HCT116 (cell line): ENCODE results near the gene CYP27A1. TPM values are rescaled to one million over a fixed set of nuclear protein-coding genes. Genes with fewer than 3 reads are reported as not detected.

ENCODE experiments used
- ATAC-seq: fragments of 200-7000 bp; cut with Tn5 transposase; 2 replicates; pipeline ENCODE4 v1.9.1; 2020; ENCODE audit warnings: mild to moderate bottlenecking, moderate library complexity
- BruUV-seq: library from RNA; stranded (reverse); fragments of 400-500 nt; replicated peaks from 2 replicates; lab custom pipeline; 2021; lab: Mats Ljungman, UMichigan
- CTCF ChIA-PET: fragments of 300-600 bp; sonication (Branson Sonifier 250); formaldehyde crosslinking; loops from one replicate; lab custom pipeline; 2021; ENCODE audit warnings: antibody characterized with exemption; lab: Charles Lee
- POLR2A ChIA-PET: fragments of 300-600, 350-600 bp; sonication (Branson Sonifier 250); formaldehyde crosslinking; loops from one replicate; lab custom pipeline; 2021; ENCODE audit warnings: antibody characterized with exemption; lab: Charles Lee
- RAD21 ChIA-PET, 2 experiments: fragments of 300-600 bp; sonication (Branson Sonifier 250); formaldehyde crosslinking; loops; one replicate each; lab custom pipeline; 2023; ENCODE audit warnings: low total read pairs in 2 of 2; ENCODE audit not compliant: uncharacterized antibody in 2 of 2, unreplicated experiment in 2 of 2, low non-redundant PET in 1 of 2; lab: Charles Lee
- DNase-seq: peaks from one replicate; pipeline ENCODE4 v3.0.0-alpha.2; 2010; ENCODE audit warnings: low read depth, low spot score
- H2AFZ ChIP-seq: fragments of 200-600 bp; shearing (Covaris generic), sonication (generic); 2 replicates; pipeline ENCODE4 v1.6.1; 2017; ENCODE audit warnings: low read depth, mixed run types, mixed read lengths, antibody characterized with exemption, low read length; ENCODE audit not compliant: poor library complexity, severe bottlenecking
- H3K27ac ChIP-seq: 2 replicates; pipeline ENCODE4 v1.5.1; 2012; ENCODE audit warnings: low read depth, low read length
- H3K27me3 ChIP-seq: fragments of 200-600 bp; sonication (generic); 2 replicates; pipeline ENCODE4 v1.6.1; 2016; ENCODE audit warnings: mixed run types, low read length, mixed read lengths; ENCODE audit not compliant: insufficient read depth
- H3K36me3 ChIP-seq, 2 experiments: fragments of 200-500 bp in 1 of 2; fragments of 200-600 bp in 1 of 2; sonication (Bioruptor generic) in 1 of 2; sonication (generic) in 1 of 2; 2 replicates each; pipeline versions ENCODE4 v1.5.1 to v1.6.1; 2014 to 2016; ENCODE audit warnings: low read length in 2 of 2, inconsistent platforms in 1 of 2, mixed read lengths in 1 of 2, mixed run types in 1 of 2; ENCODE audit not compliant: insufficient read depth in 2 of 2, control insufficient read depth in 1 of 2
- H3K4me1 ChIP-seq, 2 experiments: fragments of 200-600 bp in 1 of 2; sonication (generic) in 1 of 2; 2 replicates each; pipeline versions ENCODE4 v1.5.1 to v1.6.1; 2012 to 2017; ENCODE audit warnings: low read length in 2 of 2, inconsistent platforms in 1 of 2, mild to moderate bottlenecking in 1 of 2, mixed read lengths in 1 of 2, mixed run types in 1 of 2, moderate library complexity in 1 of 2; ENCODE audit not compliant: insufficient read depth in 2 of 2, control insufficient read depth in 1 of 2
- H3K4me2 ChIP-seq: fragments of 200-600 bp; sonication (generic); 2 replicates; pipeline ENCODE4 v1.6.1; 2017; ENCODE audit warnings: mixed run types, low read length, mixed read lengths
- H3K4me3 ChIP-seq, 2 experiments: fragments of 200-600 bp in 1 of 2; sonication (generic) in 1 of 2; replicated peaks in 1 of 2; 2 replicates each; pipeline ENCODE4 v1.5.1; 2011 to 2016; ENCODE audit warnings: low read length in 2 of 2, control low read depth in 1 of 2, low read depth in 1 of 2, mild to moderate bottlenecking in 1 of 2, mixed read lengths in 1 of 2, mixed run types in 1 of 2
- H3K79me2 ChIP-seq: fragments of 200-600 bp; sonication (generic); 2 replicates; pipeline ENCODE4 v1.6.1; 2017; ENCODE audit warnings: mild to moderate bottlenecking, mixed run types, low read length, moderate library complexity, mixed read lengths; ENCODE audit not compliant: insufficient read depth
- H3K9ac ChIP-seq: fragments of 200-600 bp; sonication (generic); 2 replicates; pipeline ENCODE4 v1.6.1; 2016; ENCODE audit warnings: low read length, mixed read lengths
- H3K9me2 ChIP-seq: fragments of 200-600 bp; sonication (generic), shearing (Covaris generic); 2 replicates; pipeline ENCODE4 v1.6.1; 2017; ENCODE audit warnings: mixed run types, mild to moderate bottlenecking, moderate library complexity; ENCODE audit not compliant: insufficient read depth
- H3K9me3 ChIP-seq, 2 experiments: fragments of 200-500 bp in 1 of 2; fragments of 200-600 bp in 1 of 2; sonication (Bioruptor generic) in 1 of 2; sonication (generic) in 1 of 2; 2 replicates each; pipeline ENCODE4 v1.6.1; 2014 to 2017; ENCODE audit warnings: low read length in 2 of 2, mixed read lengths in 2 of 2, inconsistent platforms in 1 of 2, low read depth in 1 of 2, mild to moderate bottlenecking in 1 of 2, mixed run types in 1 of 2, moderate library complexity in 1 of 2; ENCODE audit not compliant: control insufficient read depth in 1 of 2, insufficient read depth in 1 of 2
- H4K20me1 ChIP-seq: fragments of 200-600 bp; sonication (generic), shearing (Covaris generic); 2 replicates; pipeline ENCODE4 v1.6.1; 2017; ENCODE audit warnings: mixed run types, mild to moderate bottlenecking, moderate library complexity; ENCODE audit not compliant: insufficient read depth
- ATF3 ChIP-seq: IDR thresholded peaks from 2 replicates; pipeline ENCODE4 v1.6.1; 2012
- CEBPB ChIP-seq: IDR thresholded peaks from 2 replicates; pipeline ENCODE4 v1.6.1; 2012; ENCODE audit warnings: low read depth
- CTCF ChIP-seq, 3 experiments: fragments of 200-600 bp in 1 of 3; sonication (generic) in 1 of 3; IDR thresholded peaks in 2 of 3; conservative IDR thresholded peaks in 1 of 3; 2 replicates each; pipeline ENCODE4 v1.5.1; 2012 to 2017; ENCODE audit warnings: low read depth in 2 of 3, low read length in 2 of 3, antibody characterized with exemption in 1 of 3, borderline replicate concordance in 1 of 3, control low read depth in 1 of 3, mild to moderate bottlenecking in 1 of 3, mixed read lengths in 1 of 3, mixed run types in 1 of 3, moderate library complexity in 1 of 3; ENCODE audit not compliant: insufficient read depth in 1 of 3
- EGR1 ChIP-seq: IDR thresholded peaks from 2 replicates; pipeline ENCODE4 v1.6.1; 2012; ENCODE audit warnings: low read depth
- EZH2 ChIP-seq: fragments of 200-600 bp; sonication (generic); IDR thresholded peaks from 2 replicates; pipeline ENCODE4 v1.6.1; 2017; ENCODE audit warnings: antibody characterized with exemption, mixed run types
- EZH2phosphoT487 ChIP-seq: fragments of 200-600 bp; IDR thresholded peaks from 2 replicates; pipeline ENCODE4 v1.6.1; 2018; ENCODE audit warnings: antibody characterized with exemption, borderline replicate concordance
- FOSL1 ChIP-seq: IDR thresholded peaks from 2 replicates; pipeline ENCODE4 v1.6.1; 2012; ENCODE audit warnings: low read depth
- JUND ChIP-seq: IDR thresholded peaks from 2 replicates; pipeline ENCODE4 v1.6.1; 2012
- POLR2A ChIP-seq: IDR thresholded peaks from 2 replicates; pipeline ENCODE4 v1.7.0; 2011; ENCODE audit warnings: borderline replicate concordance; ENCODE audit not compliant: insufficient read depth, insufficient read length; ENCODE audit errors: extremely low read depth
- POLR2AphosphoS5 ChIP-seq: IDR thresholded peaks from 2 replicates; pipeline ENCODE4 v1.6.1; 2011; ENCODE audit warnings: mild to moderate bottlenecking, low read depth, low read length, moderate library complexity
- REST ChIP-seq: IDR thresholded peaks from 2 replicates; pipeline ENCODE4 v1.6.1; 2012; ENCODE audit warnings: low read depth
- SIN3A ChIP-seq: IDR thresholded peaks from 2 replicates; pipeline ENCODE4 v1.6.1; 2012; ENCODE audit warnings: low read depth
- TCF7L2 ChIP-seq: IDR thresholded peaks from 2 replicates; pipeline ENCODE4 v1.7.0; 2011; ENCODE audit warnings: borderline replicate concordance, inconsistent platforms; ENCODE audit not compliant: insufficient read depth, insufficient read length; ENCODE audit errors: extremely low read depth
- YY1 ChIP-seq: IDR thresholded peaks from 2 replicates; pipeline ENCODE4 v1.6.1; 2011; ENCODE audit warnings: low read length, low read depth, moderate library complexity, mild to moderate bottlenecking; ENCODE audit not compliant: insufficient replicate concordance; ENCODE audit errors: extremely low read depth
- ZBTB33 ChIP-seq: IDR thresholded peaks from 2 replicates; pipeline ENCODE4 v1.6.1; 2011; ENCODE audit warnings: mild to moderate bottlenecking, low read length, moderate library complexity; ENCODE audit not compliant: insufficient replicate concordance; ENCODE audit errors: extremely low read depth
- ZFX ChIP-seq: fragments of 450-650 bp; IDR thresholded peaks from 2 replicates; pipeline ENCODE4 v1.6.1; 2017
- ZNF274 ChIP-seq: fragments of 200-500 bp; sonication (Bioruptor generic); IDR thresholded peaks from 2 replicates; pipeline ENCODE4 v1.6.1; 2014; ENCODE audit warnings: mild to moderate bottlenecking, low read depth, low read length, inconsistent platforms
- intact Hi-C: fragments of 100-400 bp; cut with micrococcal nuclease; formaldehyde crosslinking; loops from 2 replicates; pipeline ENCODE4 v1.10.0; 2022
- total RNA-seq: library from RNA; stranded (reverse); gene quantifications from one replicate; pipeline ENCODE4 v1.2.1, GENCODE V29; 2021; ENCODE audit not compliant: unreplicated experiment

The CYP27A1 gene
- total RNA-seq, 1 experiment from 2014 or later: 1.6 TPM

- Histone ChIP-seq H3K36me3 (no peaks in the 10 kb centered on the region), H3K9me3 (no peaks in the 10 kb centered on the region), H2AFZ (no peak overlapping the region), H3K4me2 (no peak overlapping the region), H3K27ac (no peak overlapping the region), H4K20me1 (no peaks in the 10 kb centered on the region), H3K4me3 (no peak overlapping the region), H3K79me2 (no peaks in the 10 kb centered on the region), H3K4me1 (no peaks in the 10 kb centered on the region), H3K9me2 (no peaks in the 10 kb centered on the region), H3K27me3 (no peaks in the 10 kb centered on the region), H3K9ac (no peak overlapping the region)
- ChIA-PET RAD21 (no interaction called here), CTCF (no interaction called here), POLR2A (no interaction called here)
- DNase-seq (no peak), ATAC-seq (no peak)
- TF ChIP-seq POLR2A (no peak), ATF3 (no peak), FOSL1 (no peak), ZBTB33 (no peak), EZH2 (no peak), REST (no peak), EGR1 (no peak), SIN3A (no peak), EZH2phosphoT487 (no peak), ZFX (no peak), CEBPB (no peak), ZNF274 (no peak), POLR2AphosphoS5 (no peak), TCF7L2 (no peak), YY1 (no peak), JUND (no peak), CTCF (IDR thresholded peaks at IDR 0.05 in 2 of 3, conservative IDR thresholded peaks at IDR 0.05 in 1 of 3; ENCODE audit: borderline replicate concordance in 1 of 3, insufficient read depth in 1 of 3, low read depth in 2 of 3, low read length in 2 of 3) (no peak)
- intact Hi-C loops: no loop called here
- no TSS peak for BruUV-seq
Measured at GRCh38 chr2:218798767-218799504, 17.0 kb downstream of the CYP27A1 start.
